K562 (cell line): ENCODE data around the gene LYAR. TPM values are rescaled to one million over a fixed set of nuclear protein-coding genes. Genes with fewer than 3 reads are reported as not detected.

Experiments
- E2F3 ChIP-seq: fragments of 250-450 bp; sonication (Bioruptor Pico); IDR thresholded peaks from 2 replicates; pipeline ENCODE4 v1.4.0; 2020; ENCODE audit warnings: mild to moderate bottlenecking
- ETS1 ChIP-seq: conservative IDR thresholded peaks from 2 replicates; pipeline ENCODE4 v1.6.1; 2011; ENCODE audit warnings: low read depth, mild to moderate bottlenecking, low read length; ENCODE audit not compliant: control insufficient read depth
- GATAD2B ChIP-seq: fragments of 450-650 bp; IDR thresholded peaks from 2 replicates; pipeline ENCODE4 v1.6.1; 2017; ENCODE audit warnings: mild to moderate bottlenecking, borderline replicate concordance
- RBM39 ChIP-seq: fragments of 200-400 bp; formaldehyde crosslinking; optimal IDR thresholded peaks from 2 replicates; pipeline ENCODE3; 2018; ENCODE audit warnings: low read depth, low read length
- RERE ChIP-seq: sonication (generic); formaldehyde crosslinking; IDR thresholded peaks from 2 replicates; pipeline ENCODE4 v1.8.0; 2023; ENCODE audit warnings: missing genetic modification reagents, mild to moderate bottlenecking, borderline replicate concordance
- RHOXF2B ChIP-seq: fragments of 250-450 bp; sonication (Bioruptor Pico); conservative IDR thresholded peaks from 2 replicates; pipeline ENCODE4 v1.5.1; 2021
- SAFB ChIP-seq: fragments of 200-400 bp; formaldehyde crosslinking; IDR thresholded peaks from 2 replicates; pipeline ENCODE4 v1.6.1; 2017; ENCODE audit warnings: low read depth, low read length, borderline replicate concordance
- SMARCE1 ChIP-seq: fragments of 450-650 bp; IDR thresholded peaks from 2 replicates; pipeline ENCODE4 v1.7.1; 2016; ENCODE audit warnings: mild to moderate bottlenecking
- SP1 ChIP-seq: sonication (generic); formaldehyde crosslinking; IDR thresholded peaks from 2 replicates; pipeline ENCODE4 v1.8.1; 2022; ENCODE audit warnings: mild to moderate bottlenecking, missing genetic modification reagents
- SRSF1 ChIP-seq: fragments of 200-400 bp; formaldehyde crosslinking; IDR thresholded peaks from 2 replicates; pipeline ENCODE4 v1.6.1; 2017; ENCODE audit warnings: mild to moderate bottlenecking, low read depth, low read length, moderate library complexity
- TRIM24 ChIP-seq, 2 experiments: fragments of 450-650 bp; IDR thresholded peaks; 2 replicates each; pipeline ENCODE4 v1.6.1; 2016
- ZKSCAN1 ChIP-seq: fragments of 150-350 bp; IDR thresholded peaks from 2 replicates; pipeline ENCODE4 v1.6.1; 2016; ENCODE audit warnings: low read depth, low read length
- ZNF507 ChIP-seq: conservative IDR thresholded peaks from 2 replicates; pipeline ENCODE4 v1.6.1; 2017; ENCODE audit warnings: missing genetic modification characterization, missing compliant biosample characterization
- ZNF644 ChIP-seq: fragments of 200-800 bp; sonication (Bioruptor generic); IDR thresholded peaks from 2 replicates; pipeline ENCODE4 v1.6.1; 2016; ENCODE audit warnings: low read depth, missing genetic modification characterization, missing compliant biosample characterization
- polyA plus RNA-seq, 8 experiments: library from polyadenylated mRNA; depleted of rRNA in 4 of 8; stranded (reverse) in 5 of 8; unstranded in 3 of 8; fragments of >200 nt; fragmentation: Nextera tagmentation in 2 of 8; fragmentation: Illumina TruSeq in 1 of 8; extraction: Ambion mirVana in 2 of 8; extraction: Trizol in 1 of 8; gene quantifications; 2 replicates each; pipeline versions ENCODE4 v1.2.1 to v1.2.3, GENCODE V29; 2011 to 2014; ENCODE audit warnings: inconsistent platforms in 1 of 8, missing spikeins in 1 of 8
- total RNA-seq, 7 experiments: library from RNA; depleted of rRNA in 6 of 7; stranded (reverse); fragments of >200 nt in 6 of 7; fragmentation: Illumina TruSeq in 2 of 7; extraction: Trizol in 2 of 7; gene quantifications; 2 replicates each; pipeline versions ENCODE4 v1.2.1 to v1.2.3, GENCODE V29; 2011 to 2021; ENCODE audit warnings: low replicate concordance in 1 of 7

Gene LYAR
- total and polyA plus RNA-seq, 9 of the 15 experiments (the other 6 are each of a cell fraction or from before 2014, with no cell fraction given) = 28.3 to 172 (median 127) TPM

- no peak for TF ChIP-seq RERE (CRISPR knock-in tag)
- TF ChIP-seq SAFB = no peak
- TF ChIP-seq TRIM24 (IDR thresholded peaks at IDR 0.05) = no peak
- TF ChIP-seq SRSF1 = no peak
- no peak for TF ChIP-seq ZNF507
- no peak for TF ChIP-seq E2F3 (CRISPR knock-in tag)
- no peak for TF ChIP-seq GATAD2B
- TF ChIP-seq ZNF644 (tag) = no peak
- TF ChIP-seq SP1 (CRISPR knock-in tag) = no peak
- TF ChIP-seq ZKSCAN1 = no peak
- TF ChIP-seq RBM39 = no peak
- no peak for TF ChIP-seq RHOXF2B (CRISPR knock-in tag)
- no peak for TF ChIP-seq ETS1
- no peak for TF ChIP-seq SMARCE1
- TF ChIP-seq, all 486 proteins: peak for 0
Measured at GRCh38 chr4:4316150-4316495, 26.2 kb upstream of the LYAR start (continued).
